HepG2 (cell line): Measurements from ENCODE around the gene CSF1R. TPM values are rescaled to one million over a fixed set of nuclear protein-coding genes. Genes with fewer than 3 reads are reported as not detected.

Experiments
- ADNP ChIP-seq: sonication (generic); formaldehyde crosslinking; IDR thresholded peaks from 2 replicates; pipeline ENCODE4 v1.4.0; 2020; ENCODE audit warnings: missing genetic modification reagents
- ARHGAP35 ChIP-seq: sonication (generic); formaldehyde crosslinking; IDR thresholded peaks from 2 replicates; pipeline ENCODE4 v1.9.0; 2022; ENCODE audit warnings: mild to moderate bottlenecking, inconsistent platforms, moderate library complexity, missing genetic modification reagents, borderline replicate concordance
- FIP1L1 ChIP-seq: fragments of 200-400 bp; formaldehyde crosslinking; IDR thresholded peaks from 2 replicates; pipeline ENCODE4 v1.6.1; 2018; ENCODE audit warnings: low read depth, mild to moderate bottlenecking, low read length, moderate library complexity, borderline replicate concordance; ENCODE audit not compliant: insufficient read depth
- FOXA1 ChIP-seq, 2 experiments: fragments of 450-650 bp in 1 of 2; sonication (generic) in 1 of 2; formaldehyde crosslinking in 1 of 2; IDR thresholded peaks; 2 replicates each; pipeline versions ENCODE4 v1.4.0 to v1.6.1; 2016 to 2020; ENCODE audit warnings: missing genetic modification reagents in 1 of 2
- HMG20B ChIP-seq: conservative IDR thresholded peaks from 2 replicates; pipeline ENCODE4 v1.6.1; 2016; ENCODE audit warnings: missing genetic modification reagents, missing compliant biosample characterization
- HNF4G ChIP-seq, 2 experiments: sonication (generic) in 1 of 2; formaldehyde crosslinking in 1 of 2; IDR thresholded peaks; 2 replicates each; pipeline versions ENCODE4 v1.4.0 to v1.6.1; 2011 to 2020; ENCODE audit warnings: borderline replicate concordance in 2 of 2, low read depth in 2 of 2, mild to moderate bottlenecking in 2 of 2, low read length in 1 of 2, missing genetic modification reagents in 1 of 2, moderate library complexity in 1 of 2
- NFE2L1 ChIP-seq: sonication (generic); formaldehyde crosslinking; IDR thresholded peaks from 2 replicates; pipeline ENCODE4 v1.4.0; 2020; ENCODE audit warnings: missing genetic modification reagents, mild to moderate bottlenecking, borderline replicate concordance
- PAF1 ChIP-seq: IDR thresholded peaks from 2 replicates; pipeline ENCODE4 v1.6.1; 2016; ENCODE audit warnings: missing genetic modification reagents, missing compliant biosample characterization
- PHF5A ChIP-seq: IDR thresholded peaks from one replicate; pipeline ENCODE4 v1.6.1; 2018; ENCODE audit warnings: low read depth, missing genetic modification reagents; ENCODE audit not compliant: unreplicated experiment
- RAD21 ChIP-seq: fragments of 450-650 bp; formaldehyde crosslinking; IDR thresholded peaks from 2 replicates; pipeline ENCODE4 v1.5.0; 2020; ENCODE audit warnings: mild to moderate bottlenecking
- RXRB ChIP-seq: IDR thresholded peaks from 2 replicates; pipeline ENCODE4 v1.6.1; 2016; ENCODE audit warnings: borderline replicate concordance, missing genetic modification reagents, missing compliant biosample characterization
- SIN3B ChIP-seq: fragments of 150-350 bp; IDR thresholded peaks from 2 replicates; pipeline ENCODE4 v1.6.1; 2014; ENCODE audit warnings: low read length
- ZFP37 ChIP-seq: sonication (generic); formaldehyde crosslinking; IDR thresholded peaks from 2 replicates; pipeline ENCODE4 v1.4.0; 2020; ENCODE audit warnings: missing genetic modification reagents, borderline replicate concordance
- ZNF121 ChIP-seq: sonication (generic); formaldehyde crosslinking; IDR thresholded peaks from 2 replicates; pipeline ENCODE4 v1.5.0; 2020; ENCODE audit warnings: mild to moderate bottlenecking, missing genetic modification reagents
- ZNF256 ChIP-seq: sonication (generic); formaldehyde crosslinking; conservative IDR thresholded peaks from 2 replicates; pipeline ENCODE4 v1.4.0; 2020; ENCODE audit warnings: missing genetic modification reagents
- ZNF564 ChIP-seq: sonication (generic); formaldehyde crosslinking; IDR thresholded peaks from 2 replicates; pipeline ENCODE4 v1.8.1; 2023; ENCODE audit warnings: mild to moderate bottlenecking, missing genetic modification reagents
- ZNF616 ChIP-seq: sonication (generic); formaldehyde crosslinking; IDR thresholded peaks from 2 replicates; pipeline ENCODE4 v1.5.0; 2020; ENCODE audit warnings: low read depth, mild to moderate bottlenecking, missing genetic modification reagents
- ZNF766 ChIP-seq: sonication (generic); formaldehyde crosslinking; IDR thresholded peaks from 2 replicates; pipeline ENCODE4 v1.5.0; 2020; ENCODE audit warnings: missing genetic modification reagents, borderline replicate concordance
- polyA plus RNA-seq, 8 experiments: library from polyadenylated mRNA; depleted of rRNA in 3 of 8; stranded (reverse) in 7 of 8; unstranded in 1 of 8; fragments of >200 nt; fragmentation: Illumina TruSeq in 4 of 8; extraction: Trizol in 4 of 8; gene quantifications; 2 replicates each; pipeline versions ENCODE4 v1.2.1 to v1.2.3, GENCODE V29; 2011 to 2016; ENCODE audit warnings: low read depth in 4 of 8, missing spikeins in 1 of 8, mixed read lengths in 1 of 8; ENCODE audit not compliant: insufficient read depth in 1 of 8
- total RNA-seq, 5 experiments: library from RNA; depleted of rRNA; stranded (reverse); fragments of >200 nt; fragmentation: Illumina TruSeq; extraction: Trizol; gene quantifications; 2 replicates each; pipeline ENCODE4 v1.2.3, GENCODE V29; 2016; ENCODE audit warnings: low read depth in 1 of 5
- TF ChIP-seq, protein P1 (sequence below): sonication (generic); formaldehyde crosslinking; IDR thresholded peaks from 2 replicates; pipeline ENCODE4 v1.5.0; 2020; ENCODE audit warnings: missing genetic modification reagents, mild to moderate bottlenecking, borderline replicate concordance
- TF ChIP-seq, protein P2 (sequence below), 2 experiments: sonication (generic) in 1 of 2; formaldehyde crosslinking in 1 of 2; IDR thresholded peaks; 2 replicates each; pipeline versions ENCODE4 v1.5.1 to v1.6.1; 2011 to 2020; ENCODE audit warnings: borderline replicate concordance in 1 of 2, low read depth in 1 of 2, low read length in 1 of 2, mild to moderate bottlenecking in 1 of 2, missing genetic modification reagents in 1 of 2, moderate library complexity in 1 of 2
- TF ChIP-seq, protein P3 (sequence below): sonication (generic); formaldehyde crosslinking; IDR thresholded peaks from 2 replicates; pipeline ENCODE4 v1.4.0; 2020; ENCODE audit warnings: mild to moderate bottlenecking, missing genetic modification reagents
- TF ChIP-seq, protein P4 (sequence below): sonication (generic); formaldehyde crosslinking; IDR thresholded peaks from 2 replicates; pipeline ENCODE4 v1.5.1; 2020; ENCODE audit warnings: mild to moderate bottlenecking, missing genetic modification reagents, moderate library complexity

The CSF1R gene
- total and polyA plus RNA-seq, 2 of the 13 experiments (the other 11 are each of a cell fraction or from before 2014, with no cell fraction given): 0.01 TPM; not detected in 1

DNA sequence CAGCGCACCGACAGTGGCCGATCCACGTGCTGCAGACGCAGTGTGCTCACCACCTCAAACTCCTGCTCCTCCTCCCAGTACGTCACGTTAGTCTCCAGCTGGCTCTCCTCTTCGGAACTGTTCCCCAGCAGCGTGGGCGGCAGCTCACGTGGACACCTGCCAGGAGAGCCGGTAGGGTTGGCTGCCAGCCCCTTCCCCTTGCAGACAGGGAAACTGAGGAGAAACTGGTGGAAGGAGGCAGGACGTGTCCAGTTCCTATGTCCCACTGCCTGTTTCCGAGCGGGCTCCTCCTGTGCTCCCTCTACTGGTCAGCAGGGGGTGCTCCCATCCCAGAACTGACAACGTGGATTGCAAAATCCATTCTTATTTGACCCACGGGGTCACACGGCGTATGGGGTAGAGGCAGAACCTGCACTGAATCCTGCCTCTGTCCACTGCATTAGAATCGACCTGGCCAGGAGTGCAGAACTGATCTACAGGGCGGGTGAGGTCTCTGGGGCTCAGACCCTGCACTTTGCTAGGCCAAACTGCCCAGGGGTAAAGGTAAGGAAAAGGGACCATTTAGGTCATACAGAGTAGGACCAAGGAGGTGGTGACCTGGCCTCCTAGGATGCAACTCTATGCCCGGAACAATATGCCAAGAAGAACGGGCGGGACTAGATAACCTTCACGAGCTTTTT is 43.6 kb upstream of the CSF1R start (continued):
- TF ChIP-seq, protein P1, sequence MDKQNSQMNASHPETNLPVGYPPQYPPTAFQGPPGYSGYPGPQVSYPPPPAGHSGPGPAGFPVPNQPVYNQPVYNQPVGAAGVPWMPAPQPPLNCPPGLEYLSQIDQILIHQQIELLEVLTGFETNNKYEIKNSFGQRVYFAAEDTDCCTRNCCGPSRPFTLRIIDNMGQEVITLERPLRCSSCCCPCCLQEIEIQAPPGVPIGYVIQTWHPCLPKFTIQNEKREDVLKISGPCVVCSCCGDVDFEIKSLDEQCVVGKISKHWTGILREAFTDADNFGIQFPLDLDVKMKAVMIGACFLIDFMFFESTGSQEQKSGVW (CRISPR knock-in tag): no peak
- TF ChIP-seq, protein P2, sequence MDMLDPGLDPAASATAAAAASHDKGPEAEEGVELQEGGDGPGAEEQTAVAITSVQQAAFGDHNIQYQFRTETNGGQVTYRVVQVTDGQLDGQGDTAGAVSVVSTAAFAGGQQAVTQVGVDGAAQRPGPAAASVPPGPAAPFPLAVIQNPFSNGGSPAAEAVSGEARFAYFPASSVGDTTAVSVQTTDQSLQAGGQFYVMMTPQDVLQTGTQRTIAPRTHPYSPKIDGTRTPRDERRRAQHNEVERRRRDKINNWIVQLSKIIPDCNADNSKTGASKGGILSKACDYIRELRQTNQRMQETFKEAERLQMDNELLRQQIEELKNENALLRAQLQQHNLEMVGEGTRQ (IDR thresholded peaks at IDR 0.05; ENCODE audit: low read depth, low read length): no peak
- TF ChIP-seq, protein P2 (CRISPR knock-in tag; IDR thresholded peaks at IDR 0.05; ENCODE audit: borderline replicate concordance): no peak
- TF ChIP-seq RXRB (CRISPR knock-in tag) (peak; percentile 83), ZNF616 (CRISPR knock-in tag) (no peak), FIP1L1 (no peak), RAD21 (CRISPR knock-in tag) (peak; percentile 98), HNF4G (IDR thresholded peaks at IDR 0.05; ENCODE audit: borderline replicate concordance, low read depth, low read length) (no peak), HNF4G (CRISPR knock-in tag; IDR thresholded peaks at IDR 0.05; ENCODE audit: borderline replicate concordance, low read depth) (no peak), ZNF256 (no peak), HMG20B (CRISPR knock-in tag) (no peak), PAF1 (CRISPR knock-in tag) (no peak), FOXA1 (IDR thresholded peaks at IDR 0.05) (no peak), FOXA1 (CRISPR knock-in tag; IDR thresholded peaks at IDR 0.05) (0 out of 2 replicates have a peak, but pooled peaks have one; percentile 8), ZNF121 (no peak), SIN3B (no peak), ZNF564 (CRISPR knock-in tag) (no peak), ZFP37 (CRISPR knock-in tag) (no peak), ARHGAP35 (CRISPR knock-in tag) (no peak), PHF5A (CRISPR knock-in tag) (no peak), ADNP (CRISPR knock-in tag) (no peak), NFE2L1 (CRISPR knock-in tag) (no peak), ZNF766 (CRISPR knock-in tag) (no peak)
- TF ChIP-seq, protein P3, sequence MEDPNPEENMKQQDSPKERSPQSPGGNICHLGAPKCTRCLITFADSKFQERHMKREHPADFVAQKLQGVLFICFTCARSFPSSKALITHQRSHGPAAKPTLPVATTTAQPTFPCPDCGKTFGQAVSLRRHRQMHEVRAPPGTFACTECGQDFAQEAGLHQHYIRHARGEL: no peak
- TF ChIP-seq, protein P4, sequence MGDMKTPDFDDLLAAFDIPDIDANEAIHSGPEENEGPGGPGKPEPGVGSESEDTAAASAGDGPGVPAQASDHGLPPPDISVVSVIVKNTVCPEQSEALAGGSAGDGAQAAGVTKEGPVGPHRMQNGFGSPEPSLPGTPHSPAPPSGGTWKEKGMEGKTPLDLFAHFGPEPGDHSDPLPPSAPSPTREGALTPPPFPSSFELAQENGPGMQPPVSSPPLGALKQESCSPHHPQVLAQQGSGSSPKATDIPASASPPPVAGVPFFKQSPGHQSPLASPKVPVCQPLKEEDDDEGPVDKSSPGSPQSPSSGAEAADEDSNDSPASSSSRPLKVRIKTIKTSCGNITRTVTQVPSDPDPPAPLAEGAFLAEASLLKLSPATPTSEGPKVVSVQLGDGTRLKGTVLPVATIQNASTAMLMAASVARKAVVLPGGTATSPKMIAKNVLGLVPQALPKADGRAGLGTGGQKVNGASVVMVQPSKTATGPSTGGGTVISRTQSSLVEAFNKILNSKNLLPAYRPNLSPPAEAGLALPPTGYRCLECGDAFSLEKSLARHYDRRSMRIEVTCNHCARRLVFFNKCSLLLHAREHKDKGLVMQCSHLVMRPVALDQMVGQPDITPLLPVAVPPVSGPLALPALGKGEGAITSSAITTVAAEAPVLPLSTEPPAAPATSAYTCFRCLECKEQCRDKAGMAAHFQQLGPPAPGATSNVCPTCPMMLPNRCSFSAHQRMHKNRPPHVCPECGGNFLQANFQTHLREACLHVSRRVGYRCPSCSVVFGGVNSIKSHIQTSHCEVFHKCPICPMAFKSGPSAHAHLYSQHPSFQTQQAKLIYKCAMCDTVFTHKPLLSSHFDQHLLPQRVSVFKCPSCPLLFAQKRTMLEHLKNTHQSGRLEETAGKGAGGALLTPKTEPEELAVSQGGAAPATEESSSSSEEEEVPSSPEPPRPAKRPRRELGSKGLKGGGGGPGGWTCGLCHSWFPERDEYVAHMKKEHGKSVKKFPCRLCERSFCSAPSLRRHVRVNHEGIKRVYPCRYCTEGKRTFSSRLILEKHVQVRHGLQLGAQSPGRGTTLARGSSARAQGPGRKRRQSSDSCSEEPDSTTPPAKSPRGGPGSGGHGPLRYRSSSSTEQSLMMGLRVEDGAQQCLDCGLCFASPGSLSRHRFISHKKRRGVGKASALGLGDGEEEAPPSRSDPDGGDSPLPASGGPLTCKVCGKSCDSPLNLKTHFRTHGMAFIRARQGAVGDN (CRISPR knock-in tag): peak; percentile 74
